GM19324 (cell line): ENCODE data around the gene SMG6.

Experiments
- ATAC-seq: cut with Tn5 transposase; IDR thresholded peaks from one replicate; pipeline ENCODE4 v1.9.1; 2021; ENCODE audit warnings: mild to moderate bottlenecking, moderate library complexity; ENCODE audit not compliant: unreplicated experiment, low FRiP score

Gene SMG6

DNA sequence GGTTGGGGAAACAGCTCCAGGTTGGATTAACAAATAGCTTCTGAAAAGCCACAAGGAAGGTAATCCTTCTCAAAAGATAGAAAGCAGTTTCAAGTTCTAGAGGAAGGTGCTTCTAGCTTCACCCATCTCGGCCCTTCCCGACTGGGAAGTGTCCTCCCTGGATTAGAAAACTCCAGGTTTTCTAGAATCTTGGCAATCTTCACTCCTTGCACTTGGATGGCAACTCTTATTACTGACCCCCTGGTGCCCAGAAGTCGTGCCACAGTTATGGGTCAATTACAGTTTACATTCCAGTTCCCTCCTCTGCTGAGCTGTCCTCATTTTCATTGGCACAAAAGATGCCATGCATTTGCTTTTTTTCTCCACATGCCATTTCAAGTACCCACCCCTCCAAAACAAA lies 65.6 kb downstream of the SMG6 start:
- ATAC-seq, result no peak

DNA sequence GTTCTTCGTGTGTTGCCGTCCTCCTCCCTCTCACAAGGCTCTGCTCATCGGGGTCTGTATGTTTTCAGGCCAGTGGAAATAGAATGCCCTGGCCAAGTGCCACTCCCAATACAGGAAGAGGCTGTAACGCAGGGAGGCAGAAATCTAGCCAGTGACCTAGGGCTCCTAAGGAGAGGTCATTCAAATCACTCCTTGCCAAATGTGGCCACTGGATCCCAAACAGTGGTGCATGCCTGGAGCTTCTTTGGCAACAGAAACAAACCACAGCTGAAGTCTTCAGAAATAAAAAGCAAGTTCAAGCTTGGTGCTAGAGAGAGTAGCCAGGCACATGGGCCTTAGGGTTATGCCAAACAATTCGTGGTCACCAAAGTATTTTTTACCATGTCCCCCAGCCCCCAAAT lies 66.1 kb downstream of the SMG6 start:
- no peak for ATAC-seq

DNA sequence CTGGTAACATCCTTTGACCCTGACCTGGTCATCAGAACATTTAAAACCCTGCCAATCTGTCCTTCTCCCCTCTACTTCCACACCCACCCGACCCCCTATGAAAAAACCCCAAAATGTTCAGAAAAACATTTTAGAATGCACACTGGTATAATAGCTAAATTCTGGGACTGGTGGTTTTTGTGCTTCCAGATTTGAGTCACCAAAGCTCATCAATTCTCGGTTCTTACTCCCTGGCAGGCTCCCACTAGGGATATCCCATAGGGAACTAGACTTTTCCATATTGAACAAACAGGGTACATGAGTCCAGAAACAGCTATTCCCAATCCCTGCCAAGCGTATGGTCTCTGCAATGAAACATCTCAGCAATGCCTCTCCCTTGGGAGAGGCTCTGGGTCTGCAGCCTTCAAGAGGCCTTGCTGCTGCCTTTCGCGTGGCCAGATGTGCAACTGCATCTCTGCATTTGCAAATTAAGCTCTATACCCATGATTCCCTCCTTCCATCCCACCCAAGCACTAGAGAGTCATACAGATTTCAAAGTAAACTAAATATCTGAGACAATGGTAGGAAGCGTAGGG lies 67.7 kb downstream of the SMG6 start:
- ATAC-seq, result no peak

DNA sequence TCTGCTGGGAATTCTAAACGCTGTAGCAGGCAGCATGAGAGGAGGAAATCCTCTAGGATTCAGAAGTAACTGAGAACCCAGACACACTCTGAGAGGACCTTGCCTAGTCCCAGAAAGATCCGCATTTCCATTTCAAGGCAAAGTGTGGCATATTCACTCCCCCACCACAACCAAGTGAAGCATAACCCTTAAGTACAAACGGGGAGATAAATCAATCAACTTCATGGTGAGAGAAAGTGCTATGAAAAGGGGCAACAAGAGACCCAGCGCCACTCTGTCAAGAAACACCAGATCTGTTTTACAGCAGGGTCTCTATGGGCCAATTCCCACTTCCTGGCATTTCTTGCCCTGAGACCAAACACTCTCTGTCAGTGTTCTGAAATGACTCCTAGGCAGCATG lies 68.3 kb downstream of the SMG6 start:
- ATAC-seq, result no peak

GRCh38 chr17:2233441-2233947 lies 70.1 kb downstream of the SMG6 start:
- no peak for ATAC-seq

DNA sequence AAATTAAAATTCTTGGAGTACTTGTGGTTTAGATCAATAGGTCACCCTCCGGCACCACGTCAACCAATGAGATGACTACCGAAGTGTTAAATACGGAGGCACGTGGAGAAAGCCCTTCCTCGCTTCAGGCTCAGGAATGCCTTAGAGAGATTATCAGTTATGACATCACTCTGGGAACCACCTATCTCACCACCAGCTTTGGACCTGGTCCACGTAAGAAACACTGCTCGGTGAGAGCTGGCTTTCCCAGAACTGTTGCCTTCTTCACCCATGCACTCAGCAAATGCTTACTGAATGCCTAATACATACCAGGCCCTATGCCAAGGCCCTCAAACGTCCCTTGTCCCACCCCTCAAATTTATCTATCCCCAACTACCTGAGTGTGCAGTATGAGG lies 71.3 kb downstream of the SMG6 start:
- no peak for ATAC-seq

DNA sequence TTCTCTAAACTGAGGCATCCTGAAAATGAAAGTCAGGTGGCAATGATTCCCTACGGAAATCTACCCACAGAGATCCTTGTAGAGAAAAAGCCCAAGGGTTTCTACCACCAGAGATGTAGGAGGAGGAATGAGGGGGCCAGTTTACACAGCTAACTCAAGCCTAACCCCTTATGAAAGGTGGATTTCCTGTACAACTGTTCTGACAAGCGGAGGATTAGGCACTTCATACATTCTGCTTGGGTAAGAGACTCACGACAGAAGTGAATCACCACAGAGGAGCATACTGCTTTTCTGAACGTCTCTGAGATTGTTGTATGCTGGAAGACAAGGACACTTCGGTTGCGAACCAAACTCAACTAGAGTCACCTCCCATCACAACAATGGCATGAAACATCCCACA lies 72.7 kb downstream of the SMG6 start:
- ATAC-seq, result no peak

DNA sequence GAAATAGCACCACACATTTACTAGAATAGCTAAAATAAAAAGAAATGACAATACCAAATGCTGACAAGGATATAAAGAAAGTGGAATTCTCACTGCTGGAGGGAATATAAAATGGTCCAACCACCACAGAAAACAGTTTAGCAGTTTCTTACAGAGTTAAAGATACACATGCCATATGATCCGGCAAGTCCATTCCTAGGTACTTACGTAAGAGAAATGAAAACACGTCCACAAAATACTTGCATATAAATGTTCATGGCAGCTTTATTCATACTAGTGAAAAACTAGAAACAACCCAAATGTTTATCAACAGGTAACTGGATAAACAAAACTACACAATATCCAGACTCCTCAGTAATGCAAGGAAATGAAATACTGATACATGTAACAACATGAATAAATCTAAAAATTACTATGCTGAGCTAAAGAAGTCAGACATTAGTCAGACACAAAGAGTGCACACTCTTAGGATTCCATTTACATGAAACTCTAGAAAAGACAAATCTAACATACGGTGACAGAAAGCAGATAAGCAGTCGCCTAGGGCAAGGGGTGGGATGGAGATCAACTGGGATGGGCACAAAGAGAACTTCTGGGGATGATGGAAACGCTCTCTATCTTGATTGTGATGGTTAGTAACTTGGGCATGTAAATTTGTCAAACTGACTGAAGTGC lies 76.4 kb downstream of the SMG6 start:
- ATAC-seq, result no peak

DNA sequence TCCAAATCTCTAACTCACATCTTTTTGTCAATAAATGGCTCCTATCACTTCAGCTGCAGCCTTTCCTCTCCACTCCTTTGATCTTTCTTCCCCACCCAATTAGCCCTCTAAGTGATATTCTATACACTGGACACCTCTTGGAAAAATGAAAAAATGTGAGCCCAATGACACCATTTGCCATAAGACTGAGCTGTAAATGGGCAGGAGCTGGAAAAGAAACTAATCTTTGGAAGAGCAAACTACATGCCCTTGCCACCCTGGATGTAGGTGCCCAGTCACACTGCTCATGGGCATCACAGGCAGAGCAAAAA lies 80.0 kb downstream of the SMG6 start:
- ATAC-seq, result no peak

DNA sequence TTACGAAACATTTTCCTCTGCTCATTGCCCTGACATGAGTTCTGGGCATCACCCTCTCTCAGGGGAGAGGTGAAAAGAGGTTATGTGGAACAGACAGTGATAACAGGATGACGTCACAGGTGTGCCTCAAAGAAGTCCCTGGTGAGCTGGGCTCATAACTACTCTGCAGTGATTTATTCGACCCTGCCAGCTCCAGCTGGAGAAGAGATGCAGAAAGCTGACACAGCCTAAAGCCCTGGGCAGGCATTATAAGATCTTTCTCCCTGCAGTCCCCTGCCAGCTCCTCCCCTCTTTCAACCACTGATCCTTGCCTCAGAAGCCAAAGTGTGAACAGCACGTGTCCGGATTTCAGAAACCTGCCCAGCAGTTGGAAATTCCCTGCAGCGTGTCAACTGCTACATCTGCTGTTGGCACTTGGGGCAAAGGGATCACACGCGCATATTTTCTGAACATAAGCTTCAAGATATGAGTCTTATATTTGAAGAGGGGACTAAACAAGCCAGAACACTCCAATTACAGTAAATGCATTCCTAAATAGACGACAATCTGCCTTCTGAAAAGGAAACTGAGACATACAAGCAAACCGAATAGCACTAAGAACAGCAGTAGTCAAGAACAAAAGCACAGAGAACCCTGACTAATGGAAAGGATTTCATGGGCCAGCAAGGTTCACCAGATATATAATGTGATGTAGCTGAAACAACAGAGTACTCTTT lies 80.5 kb downstream of the SMG6 start:
- peak; percentile 50 for ATAC-seq

DNA sequence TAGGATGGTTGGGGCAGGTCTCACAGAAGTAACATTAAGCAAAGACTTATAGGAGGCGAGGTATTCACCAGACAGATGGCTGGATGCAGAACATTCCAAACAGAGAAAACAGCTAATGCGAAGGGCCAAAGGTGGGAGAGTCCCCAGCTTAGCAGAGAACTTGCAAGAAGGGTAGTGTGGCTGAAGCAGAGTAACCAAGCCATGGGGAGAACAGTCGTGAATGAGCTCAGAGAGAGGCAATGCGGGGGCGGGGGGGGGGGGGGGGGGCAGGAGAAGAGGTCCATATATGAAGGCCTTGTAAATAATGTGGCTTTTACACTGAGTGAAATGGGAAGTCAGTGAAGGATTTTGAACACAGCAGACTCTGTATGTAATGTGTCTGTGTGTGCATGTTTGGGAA lies 81.3 kb downstream of the SMG6 start:
- no peak for ATAC-seq

DNA sequence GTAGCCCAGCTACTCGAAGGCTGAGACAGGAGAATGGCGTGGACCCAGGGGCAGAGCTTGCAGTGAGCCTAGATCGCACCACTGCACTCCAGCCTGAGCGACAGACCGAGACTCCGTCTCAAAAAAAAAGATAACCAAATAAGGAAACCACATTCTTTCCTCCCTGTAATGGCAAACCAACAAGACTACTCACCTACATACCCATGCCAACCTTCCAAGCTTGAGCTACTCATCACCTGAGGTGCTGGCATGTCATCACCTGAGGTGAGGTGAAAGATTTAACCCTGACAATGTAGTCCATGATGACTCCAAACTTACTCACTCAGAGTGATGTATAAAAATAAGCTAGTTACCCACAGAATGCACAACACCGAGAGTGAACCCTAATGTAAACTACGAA lies 85.2 kb downstream of the SMG6 start:
- no peak for ATAC-seq

DNA sequence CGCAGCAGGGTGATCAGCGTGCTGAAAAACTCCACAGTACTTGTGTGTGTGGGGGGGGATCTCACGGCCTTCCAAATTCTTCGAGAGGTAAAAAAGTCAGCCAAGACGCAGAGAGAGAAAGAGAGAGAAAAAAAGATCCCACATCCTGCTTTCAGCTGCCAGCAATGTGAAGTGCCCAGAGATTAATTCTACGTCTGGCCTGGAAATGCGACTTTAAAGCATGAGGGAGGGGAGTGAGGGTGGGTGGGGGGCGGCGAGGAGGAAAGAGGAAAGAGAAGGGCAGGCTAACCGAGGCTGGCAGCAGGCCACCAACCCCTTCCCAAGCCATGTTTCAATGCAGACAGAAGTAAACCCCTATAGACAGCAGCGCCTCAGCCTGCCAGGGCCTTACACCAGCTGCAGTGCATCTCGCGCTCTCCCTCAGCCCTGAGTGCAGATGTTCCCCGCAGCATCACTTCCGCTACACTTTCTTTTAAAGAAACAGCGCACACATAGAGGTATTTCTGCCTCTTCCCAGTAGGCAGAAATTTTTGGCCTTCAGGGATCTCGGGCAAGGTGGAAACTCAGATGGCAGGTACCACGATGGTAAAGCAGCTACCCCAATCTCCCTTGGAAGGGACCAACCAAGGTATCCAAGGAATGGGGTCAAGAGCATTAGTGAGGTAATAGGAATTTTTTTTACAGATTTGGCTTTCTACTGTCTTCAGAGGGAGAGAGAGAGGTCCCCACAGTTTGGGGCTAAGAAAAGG lies 87.8 kb downstream of the SMG6 start:
- peak; percentile 84 for ATAC-seq

- peak; percentile 30 for ATAC-seq
These were observed 88.5 kb downstream of the SMG6 start for GRCh38 chr17:2214929-2215615.

DNA sequence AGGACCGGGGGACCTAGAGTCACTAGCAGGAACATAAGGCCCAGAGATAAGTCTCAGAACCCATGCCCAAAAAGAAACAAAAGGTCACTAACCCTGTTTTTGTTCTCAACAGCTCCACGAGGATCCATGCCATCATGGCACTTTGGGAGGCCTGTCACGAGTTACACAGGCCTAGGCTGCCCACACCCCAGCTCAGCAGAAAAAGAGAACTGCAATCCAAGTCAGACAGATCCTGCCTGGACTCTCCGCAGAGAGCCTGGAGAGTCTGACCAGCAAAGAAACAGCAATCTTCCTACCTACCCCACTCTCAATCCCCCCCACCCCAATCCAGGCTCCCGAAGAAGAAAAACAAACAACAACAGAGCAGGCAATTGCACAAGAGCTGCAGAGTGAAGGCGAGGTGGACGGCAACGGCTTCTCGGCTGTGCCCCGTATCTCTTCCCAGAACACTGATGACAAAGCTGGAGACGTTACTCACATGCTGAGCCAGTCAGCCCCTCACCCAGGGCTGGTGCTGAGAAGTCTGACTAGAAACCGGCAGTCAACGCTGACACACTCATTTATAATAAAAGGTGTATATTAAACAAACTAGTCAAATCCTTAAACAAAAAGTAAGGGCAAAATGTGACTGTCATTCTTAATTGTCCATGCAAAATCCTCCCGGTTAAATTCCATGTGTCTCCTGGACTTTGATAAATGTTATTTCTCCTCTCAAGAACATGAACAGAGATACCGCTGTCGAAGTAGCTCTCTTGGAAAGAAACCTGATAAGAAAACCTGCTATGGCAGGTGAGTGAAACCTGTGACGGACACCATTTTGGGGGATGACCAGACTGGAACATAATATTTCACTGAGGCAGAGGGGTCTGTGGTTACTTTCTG lies 89.3 kb downstream of the SMG6 start:
- no peak for ATAC-seq

GRCh38 chr17:2213291-2213960 lies 90.2 kb downstream of the SMG6 start:
- no peak for ATAC-seq

- no peak for ATAC-seq
These were observed 91.1 kb downstream of the SMG6 start for GRCh38 chr17:2212400-2212981.

GRCh38 chr17:2211661-2212399 lies 91.8 kb downstream of the SMG6 start:
- no peak for ATAC-seq
